MCF 10A (cell line): ENCODE results near the gene CFAP53. TPM values are rescaled to one million over a fixed set of nuclear protein-coding genes. Genes with fewer than 3 reads are reported as not detected.

Source experiments
- BruUV-seq: library from RNA; stranded (reverse); fragments of 400-500 nt; replicated peaks from 2 replicates; lab custom pipeline; 2021; lab: Mats Ljungman, UMichigan
- CTCF ChIA-PET: fragments of 300-600 bp; sonication (Branson Sonifier 250); formaldehyde crosslinking; extraction: SDS; loops from one replicate; lab custom pipeline; 2021; ENCODE audit warnings: antibody characterized with exemption, inconsistent platforms; lab: Yijun Ruan, JAX
- POLR2A ChIA-PET: fragments of 300-600, 350-650 bp; sonication (Branson Sonifier 250); formaldehyde crosslinking; extraction: SDS; loops from one replicate; lab custom pipeline; 2020; ENCODE audit warnings: antibody characterized with exemption, inconsistent platforms; lab: Yijun Ruan, JAX
- DNase-seq: peaks from one replicate; pipeline ENCODE4 v3.0.0-alpha.2; 2018; ENCODE audit not compliant: unreplicated experiment
- H3K27ac Mint-ChIP-seq: one replicate; pipeline ENCODE4 v1.8.0; 2022; ENCODE audit warnings: mild to moderate bottlenecking, low read depth, mixed read lengths; ENCODE audit not compliant: unreplicated experiment
- H3K27me3 Mint-ChIP-seq: one replicate; pipeline ENCODE4 v1.8.0; 2022; ENCODE audit warnings: mixed read lengths; ENCODE audit not compliant: insufficient read depth, unreplicated experiment
- H3K36me3 Mint-ChIP-seq: one replicate; pipeline ENCODE4 v1.8.0; 2022; ENCODE audit warnings: mild to moderate bottlenecking, moderate library complexity, mixed read lengths; ENCODE audit not compliant: insufficient read depth, unreplicated experiment
- H3K4me1 Mint-ChIP-seq: one replicate; pipeline ENCODE4 v1.8.0; 2022; ENCODE audit warnings: mixed read lengths; ENCODE audit not compliant: insufficient read depth, unreplicated experiment
- H3K4me3 Mint-ChIP-seq: one replicate; pipeline ENCODE4 v1.8.0; 2022; ENCODE audit warnings: mild to moderate bottlenecking, moderate library complexity, mixed read lengths; ENCODE audit not compliant: unreplicated experiment
- H3K9me3 Mint-ChIP-seq: one replicate; pipeline ENCODE4 v1.8.0; 2022; ENCODE audit warnings: mixed read lengths; ENCODE audit not compliant: unreplicated experiment
- CTCF ChIP-seq: fragments of 200-600 bp; IDR thresholded peaks from one replicate; pipeline ENCODE4 v1.8.0; 2022; ENCODE audit warnings: antibody characterized with exemption, mild to moderate bottlenecking; ENCODE audit not compliant: unreplicated experiment
- intact Hi-C: fragments of 100-400 bp; cut with micrococcal nuclease; formaldehyde crosslinking; loops from 2 replicates; pipeline ENCODE4 v1.14.1; 2022
- total RNA-seq: library from RNA; stranded (reverse); gene quantifications from 2 replicates; pipeline ENCODE4 v1.2.3, GENCODE V29; 2022

Gene CFAP53
- total RNA-seq, 1 experiment from 2014 or later: 2.2 TPM

- H3K4me3 Mint-ChIP-seq: no peak overlapping the region
- H3K36me3 Mint-ChIP-seq: no peaks in the 10 kb centered on the region
- ChIA-PET CTCF (interaction anchor here (0.6 to 5.9 kb wide), 2 partner anchors 157 to 689 kb away, joined by 4 to 45 read pairs; no protein-coding TSS in a partner anchor), POLR2A (no interaction called here)
- BruUV-seq: no TSS peak
- no peak overlapping the region for H3K27ac Mint-ChIP-seq
- H3K27me3 Mint-ChIP-seq: peaks cover 20% of the 10 kb centered on the region
- no peak for DNase-seq
- intact Hi-C loops: loop anchor here (5.0 kb wide), 1 partner anchor 688 kb away; no protein-coding TSS in a partner anchor
- peaks cover 6% of the 10 kb centered on the region for H3K4me1 Mint-ChIP-seq
- H3K9me3 Mint-ChIP-seq: no peaks in the 10 kb centered on the region
- no peak for TF ChIP-seq CTCF
Observed at GRCh38 chr18:50199921-50200320, 66.4 kb downstream of the CFAP53 start.

GRCh38 chr18:50199346-50199855 is 66.9 kb downstream of the CFAP53 start:
- no peaks in the 10 kb centered on the region for H3K36me3 Mint-ChIP-seq
- H3K27me3 Mint-ChIP-seq: peaks cover 21% of the 10 kb centered on the region
- H3K4me3 Mint-ChIP-seq: no peak overlapping the region
- ChIA-PET CTCF (no interaction called here), POLR2A (no interaction called here)
- DNase-seq: no peak
- peaks cover 6% of the 10 kb centered on the region for H3K4me1 Mint-ChIP-seq
- TF ChIP-seq CTCF: no peak
- intact Hi-C loops: no loop called here
- no peak overlapping the region for H3K27ac Mint-ChIP-seq
- BruUV-seq: no TSS peak
- no peaks in the 10 kb centered on the region for H3K9me3 Mint-ChIP-seq

- H3K4me3 Mint-ChIP-seq: peak overlapping the region; percentile 22
- TF ChIP-seq CTCF: no peak
- CTCF ChIA-PET: interaction anchor here (0.6 to 3.1 kb wide), 29 partner anchors 8 to 836 kb away, joined by 3 to 11 read pairs (median 5); no protein-coding TSS in a partner anchor
- H3K27me3 Mint-ChIP-seq: peaks cover 31% of the 10 kb centered on the region
- no peak overlapping the region for H3K27ac Mint-ChIP-seq
- POLR2A ChIA-PET: interaction anchor here (0.6 to 3.0 kb wide), 6 partner anchors 7 to 149 kb away, joined by 3 to 12 read pairs (median 4); no protein-coding TSS in a partner anchor
- DNase-seq: no peak
- intact Hi-C loops: no loop called here
- H3K9me3 Mint-ChIP-seq: no peaks in the 10 kb centered on the region
- peaks cover 16% of the 10 kb centered on the region for H3K4me1 Mint-ChIP-seq
- H3K36me3 Mint-ChIP-seq: no peaks in the 10 kb centered on the region
- no TSS peak for BruUV-seq
Observed at GRCh38 chr18:50196261-50196660, 70.0 kb downstream of the CFAP53 start.

GRCh38 chr18:50195689-50196088 is 70.6 kb downstream of the CFAP53 start:
- intact Hi-C loops: loop anchor here (1.0 to 2.0 kb wide), 3 partner anchors 84 to 183 kb away; no protein-coding TSS in a partner anchor
- no peak for TF ChIP-seq CTCF
- no peak overlapping the region for H3K27ac Mint-ChIP-seq
- no peaks in the 10 kb centered on the region for H3K36me3 Mint-ChIP-seq
- peak overlapping the region; percentile 71 for H3K4me3 Mint-ChIP-seq
- ChIA-PET POLR2A (interaction anchor here (0.7 to 3.0 kb wide), 11 partner anchors 8 to 375 kb away, joined by 3 to 12 read pairs (median 4); no protein-coding TSS in a partner anchor), CTCF (interaction anchor here (0.7 to 3.1 kb wide), 30 partner anchors 8 to 685 kb away, joined by 3 to 11 read pairs (median 5); no protein-coding TSS in a partner anchor)
- peaks cover 16% of the 10 kb centered on the region for H3K4me1 Mint-ChIP-seq
- no TSS peak for BruUV-seq
- no peak for DNase-seq
- peaks cover 31% of the 10 kb centered on the region for H3K27me3 Mint-ChIP-seq
- no peaks in the 10 kb centered on the region for H3K9me3 Mint-ChIP-seq
